T-cell (primary cell): ENCODE measurements around the gene SEPHS1. TPM values are rescaled to one million over a fixed set of nuclear protein-coding genes. Genes with fewer than 3 reads are reported as not detected.
A peak's percentile ranks its signal among the peaks of the same experiment; 100 is the strongest.

Source experiments
- ATAC-seq, 4 experiments: fragments of 200-7000 bp in 3 of 4; fragments of 150-1000 bp in 1 of 4; cut with Tn5 transposase; replicated peaks in 1 of 4; 1 replicate in 3 of 4; 2 replicates in 1 of 4; pipeline ENCODE4 v1.10.0; 2021; ENCODE audit warnings: moderate library complexity in 3 of 4, mild to moderate bottlenecking in 2 of 4, moderate number of reproducible peaks in 1 of 4
- CTCF ChIA-PET, 2 donors: fragments of 300-600 bp; sonication (Branson Sonifier 250); formaldehyde crosslinking; loops; one replicate each; lab custom pipeline; 2022; ENCODE audit warnings: antibody characterized with exemption in 2 of 2; lab: Charles Lee
- POLR2A ChIA-PET, 2 donors: fragments of 300-600 bp; sonication (Branson Sonifier 250); formaldehyde crosslinking; loops; one replicate each; lab custom pipeline; 2022; ENCODE audit warnings: antibody characterized with exemption in 2 of 2; lab: Charles Lee
- DNase-seq, 35 experiments: peaks; one replicate each; pipeline versions ENCODE4 v3.0.0 to v3.0.0-alpha.2; 2013 to 2023
- H3K27ac ChIP-seq: one replicate; pipeline ENCODE4 v1.5.1; 2013; ENCODE audit warnings: low read length
- H3K27me3 ChIP-seq, 2 experiments: replicated peaks in 1 of 2; 1 replicate in 1 of 2; 2 replicates in 1 of 2; pipeline versions ENCODE4 v1.6.1 to v1.7.0; 2013; ENCODE audit warnings: low read length in 1 of 2, mixed read lengths in 1 of 2; ENCODE audit not compliant: control insufficient read depth in 2 of 2, insufficient read depth in 2 of 2; ENCODE audit errors: extremely low read depth in 1 of 2
- H3K36me3 ChIP-seq, 2 donors: 1 replicate in 1 of 2; 2 replicates in 1 of 2; pipeline versions ENCODE4 v1.6.1 to v1.7.0; 2013; ENCODE audit warnings: low read length in 1 of 2; ENCODE audit not compliant: control insufficient read depth in 2 of 2, insufficient read depth in 1 of 2; ENCODE audit errors: extremely low read depth in 1 of 2
- H3K4me1 ChIP-seq, 2 experiments: 1 replicate in 1 of 2; 2 replicates in 1 of 2; pipeline versions ENCODE4 v1.6.1 to v1.7.0; 2013; ENCODE audit warnings: low read length in 2 of 2, mixed read lengths in 1 of 2; ENCODE audit not compliant: insufficient read depth in 2 of 2, control insufficient read depth in 1 of 2; ENCODE audit errors: extremely low read depth in 1 of 2
- H3K4me3 ChIP-seq, 2 donors: 1 replicate in 1 of 2; 2 replicates in 1 of 2; pipeline versions ENCODE4 v1.5.1 to v1.7.0; 2013; ENCODE audit warnings: mild to moderate bottlenecking in 2 of 2, low read length in 1 of 2, moderate library complexity in 1 of 2; ENCODE audit not compliant: control insufficient read depth in 1 of 2; ENCODE audit errors: extremely low read depth in 1 of 2
- H3K9me3 ChIP-seq: 2 replicates; pipeline ENCODE4 v1.7.0; 2013
- H3K27ac Mint-ChIP-seq, 2 donors: one replicate each; pipeline ENCODE4 v1.8.0; 2020 to 2021; ENCODE audit warnings: mild to moderate bottlenecking in 2 of 2, mixed read lengths in 2 of 2
- H3K27me3 Mint-ChIP-seq, 2 donors: one replicate each; pipeline ENCODE4 v1.8.0; 2021 to 2022; ENCODE audit warnings: mixed read lengths in 2 of 2
- H3K36me3 Mint-ChIP-seq: one replicate; pipeline ENCODE4 v1.8.0; 2021; ENCODE audit warnings: mixed read lengths
- H3K4me1 Mint-ChIP-seq, 3 donors: one replicate each; pipeline ENCODE4 v1.8.0; 2020 to 2022; ENCODE audit warnings: mixed read lengths in 3 of 3, mild to moderate bottlenecking in 1 of 3
- H3K4me3 Mint-ChIP-seq, 3 donors: one replicate each; pipeline ENCODE4 v1.8.0; 2020 to 2022; ENCODE audit warnings: mild to moderate bottlenecking in 3 of 3, mixed read lengths in 3 of 3, moderate library complexity in 3 of 3
- H3K9me3 Mint-ChIP-seq, 3 donors: one replicate each; pipeline ENCODE4 v1.8.0; 2020 to 2022; ENCODE audit warnings: mixed read lengths in 3 of 3
- WGBS: methylation state at CpG from one replicate; pipeline ENCODE4 v1.1.5; 2013; ENCODE audit warnings: missing lambda C conversion rate; ENCODE audit not compliant: insufficient coverage; 5-methylcytosine and 5-hydroxymethylcytosine counted together
- total RNA-seq, 35 experiments: library from RNA in 6 of 35; stranded (reverse) in 6 of 35; fragments of 120-200 nt in 1 of 35; gene quantifications; one replicate each; pipeline versions ENCODE4 v1.2.1 to v1.2.4 and lab custom pipeline; 2013 to 2026

The SEPHS1 gene
- total RNA-seq, 5 donors from 2014 or later (not counting 1 experiment from before 2014, with no cell fraction given): 24.0 to 34.6 (median 29.2) TPM

DNA sequence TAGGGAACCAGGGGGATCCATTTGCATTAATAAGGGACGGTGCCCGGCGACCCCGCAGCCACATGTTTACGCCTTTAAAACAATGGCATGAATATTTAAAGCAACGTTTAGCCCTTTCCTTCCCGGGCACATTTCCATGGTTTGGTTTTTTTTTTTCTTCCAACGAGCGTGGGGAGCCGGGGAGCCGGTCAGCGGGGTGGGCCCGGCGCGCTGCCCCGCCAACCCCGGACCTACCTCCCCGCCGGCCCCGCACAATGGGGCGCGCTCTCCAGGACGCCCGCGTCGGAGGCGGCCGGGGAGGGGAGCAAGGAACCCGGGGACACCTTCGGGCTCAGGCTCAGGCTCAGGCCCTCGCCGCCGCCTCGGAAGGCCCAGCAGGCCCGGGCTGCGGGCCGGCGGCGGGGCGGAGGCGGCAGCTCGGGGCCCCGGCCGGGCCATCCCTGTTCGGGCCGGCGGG, 1.0 kb downstream of the SEPHS1 start:
- DNase-seq (peak in 11 of 35 experiments; percentile 14 to 42 (median 20)), ATAC-seq (peak in 3 of 4 experiments; percentile 14 to 24 (median 20))
- under 1% methylated on average over 42 of the region's 47 CpGs for WGBS
- no peaks in the 10 kb centered on the region for H3K9me3 Mint-ChIP-seq
- H3K4me3 ChIP-seq: peak overlapping the region; percentile 45 to 60
- peak overlapping the region; percentile 66 for H3K27ac ChIP-seq
- H3K36me3 ChIP-seq: peaks cover 0 to 3% of the 10 kb centered on the region in 2 donors
- ChIA-PET POLR2A (no interaction called here), CTCF (no interaction called here)
- H3K27ac Mint-ChIP-seq: peak overlapping the region; percentile 84 to 88
- no peaks in the 10 kb centered on the region for H3K27me3 ChIP-seq
- peaks cover 6% of the 10 kb centered on the region for H3K36me3 Mint-ChIP-seq
- H3K4me3 Mint-ChIP-seq: peak overlapping the region; percentile 74 to 82 (median 79)
- H3K27me3 Mint-ChIP-seq: no peaks in the 10 kb centered on the region
- H3K9me3 ChIP-seq: no peaks in the 10 kb centered on the region
- peaks cover 48 to 64% (median 59%) of the 10 kb centered on the region in 3 donors for H3K4me1 Mint-ChIP-seq
- H3K4me1 ChIP-seq: peaks cover 18 to 55% of the 10 kb centered on the region in 2 experiments

DNA sequence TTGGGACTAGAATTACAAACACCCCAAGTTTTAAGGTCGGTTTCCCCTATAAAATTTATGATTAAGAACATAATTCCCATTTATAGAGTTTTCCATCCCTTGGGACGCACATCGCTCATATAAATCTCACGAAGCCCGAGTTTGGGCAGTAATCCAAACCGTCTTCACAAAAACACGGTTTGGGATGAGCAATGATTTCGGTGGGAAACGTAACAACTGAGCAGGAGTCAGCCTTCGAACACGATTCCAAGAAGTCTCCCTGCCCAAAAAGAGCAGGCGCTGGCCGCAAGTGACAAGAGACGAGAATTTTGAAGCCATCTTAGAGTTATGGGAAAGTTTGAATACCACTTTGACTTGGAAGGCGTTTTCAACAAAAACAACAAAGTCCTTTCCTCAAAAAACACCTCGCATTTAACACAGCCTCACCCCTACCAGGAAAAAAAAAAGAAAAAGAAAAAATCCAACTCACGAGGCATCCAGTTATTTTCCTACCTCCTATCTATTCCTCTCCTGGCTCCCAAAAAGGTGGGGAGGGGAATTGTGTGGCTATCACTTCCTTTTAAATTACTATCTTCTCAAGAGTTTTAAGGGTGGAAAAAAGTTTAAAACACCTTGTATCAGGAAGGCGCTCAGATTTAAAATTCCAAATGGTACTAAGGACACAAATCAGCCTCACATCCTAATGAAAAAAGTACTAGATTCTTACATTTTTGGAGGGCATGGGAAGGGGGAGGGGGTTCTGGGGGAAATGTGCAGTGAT, 1.6 kb downstream of the SEPHS1 start:
- H3K4me1 ChIP-seq: peaks cover 13 to 52% of the 10 kb centered on the region in 2 experiments
- Mint-ChIP-seq H3K9me3 (no peaks in the 10 kb centered on the region), H3K27me3 (no peaks in the 10 kb centered on the region), H3K36me3 (peaks cover 6% of the 10 kb centered on the region), H3K4me1 (peaks cover 42 to 58% (median 53%) of the 10 kb centered on the region in 3 donors), H3K4me3 (peak overlapping the region; percentile 74 to 82 (median 79)), H3K27ac (peak overlapping the region; percentile 84 to 88)
- peak overlapping the region; percentile 45 to 60 for H3K4me3 ChIP-seq
- ChIA-PET POLR2A (no interaction called here), CTCF (no interaction called here)
- peak overlapping the region; percentile 66 for H3K27ac ChIP-seq
- no peaks in the 10 kb centered on the region for H3K27me3 ChIP-seq
- 80% methylated on average over 9 of the region's 18 CpGs for WGBS
- H3K9me3 ChIP-seq: no peaks in the 10 kb centered on the region
- ATAC-seq: no peak
- DNase-seq: no peak
- H3K36me3 ChIP-seq: peaks cover 0 to 3% of the 10 kb centered on the region in 2 donors

DNA sequence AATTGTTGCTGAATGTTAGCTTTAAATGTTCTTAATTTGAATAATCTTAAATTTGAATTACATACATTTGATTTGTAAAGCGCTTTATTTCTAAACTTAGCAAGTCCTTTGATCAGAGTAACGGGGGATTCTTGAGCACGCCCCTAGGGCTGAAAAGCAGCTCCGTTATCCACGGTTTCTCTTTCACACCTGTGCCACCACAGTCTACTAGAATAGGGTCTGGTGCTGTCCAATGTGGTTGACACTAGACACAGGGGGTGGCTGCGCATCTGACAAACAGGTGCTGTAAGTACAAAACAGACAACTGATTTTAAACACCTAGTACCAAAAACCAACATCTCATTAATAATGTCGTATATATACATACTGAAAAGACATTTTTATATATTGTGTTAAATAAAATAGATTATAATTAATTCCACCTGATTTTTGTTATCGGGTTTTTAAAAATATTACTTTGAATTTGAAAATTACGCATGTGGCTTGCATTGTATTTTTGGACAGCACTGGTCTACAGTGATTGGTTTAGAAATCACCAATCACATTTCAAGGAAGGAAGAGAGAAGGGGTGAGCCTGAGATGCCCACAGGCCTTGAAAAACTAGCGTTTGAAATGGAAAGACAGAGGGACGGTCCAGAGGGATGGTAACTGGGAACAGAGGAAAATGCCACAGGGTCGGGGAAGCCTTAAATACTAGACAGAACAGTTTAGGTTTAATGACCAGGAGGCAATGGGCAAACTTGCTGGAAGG, 7.3 kb downstream of the SEPHS1 start:
- peak in 29 of 35 experiments; percentile 7 to 55 (median 27) for DNase-seq
- CTCF ChIA-PET: interaction anchor here in 1 of 2 donors (0.7 to 1.1 kb wide), 2 partner anchors 31 to 44 kb away, joined by 3 read pairs; no protein-coding TSS in a partner anchor
- Mint-ChIP-seq H3K36me3 (peaks cover 20% of the 10 kb centered on the region), H3K4me3 (peak overlapping the region; percentile 40 to 65 (median 54)), H3K4me1 (peaks cover 30 to 48% (median 47%) of the 10 kb centered on the region in 3 donors), H3K9me3 (no peaks in the 10 kb centered on the region), H3K27ac (peak overlapping the region in 1 of 2 donors; percentile 24), H3K27me3 (no peaks in the 10 kb centered on the region)
- Histone ChIP-seq H3K4me3 (no peak overlapping the region), H3K27ac (no peak overlapping the region), H3K4me1 (peaks cover under 1 to 25% of the 10 kb centered on the region in 2 experiments), H3K9me3 (no peaks in the 10 kb centered on the region), H3K36me3 (peaks cover 3 to 18% of the 10 kb centered on the region in 2 donors), H3K27me3 (no peaks in the 10 kb centered on the region)
- peak in 3 of 4 experiments; percentile 68 to 96 (median 82) for ATAC-seq
- no CpG with 5 or more reads among the region's 12 CpGs for WGBS
- POLR2A ChIA-PET: no interaction called here

DNA sequence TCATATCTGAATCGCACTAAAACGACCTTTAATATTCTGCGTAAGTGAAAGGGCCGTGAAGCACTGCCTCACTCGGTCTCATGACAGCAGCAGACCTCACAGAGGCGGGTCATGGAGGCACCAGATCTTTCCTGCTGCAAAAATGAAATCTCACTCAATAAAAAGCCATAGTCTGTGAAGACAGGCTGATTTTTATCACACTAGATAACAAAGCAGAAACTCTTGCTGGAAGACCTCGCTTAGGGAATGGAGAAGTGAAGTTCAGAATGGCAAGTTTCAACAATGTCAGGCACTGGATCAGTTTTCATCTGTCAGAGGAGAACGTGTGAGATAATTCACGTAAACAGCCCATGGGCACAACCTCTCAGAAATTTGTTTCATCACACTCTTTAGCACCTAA, 8.0 kb downstream of the SEPHS1 start:
- H3K4me3 Mint-ChIP-seq: peak overlapping the region; percentile 40 to 65 (median 54)
- Histone ChIP-seq H3K4me3 (no peak overlapping the region), H3K9me3 (no peaks in the 10 kb centered on the region), H3K27me3 (no peaks in the 10 kb centered on the region), H3K4me1 (peaks cover 0 to 18% of the 10 kb centered on the region in 2 experiments), H3K36me3 (peaks cover 3 to 19% of the 10 kb centered on the region in 2 donors), H3K27ac (no peak overlapping the region)
- peak overlapping the region; percentile 37 to 49 for H3K27ac Mint-ChIP-seq
- peaks cover 20% of the 10 kb centered on the region for H3K36me3 Mint-ChIP-seq
- no peaks in the 10 kb centered on the region for H3K27me3 Mint-ChIP-seq
- ChIA-PET POLR2A (no interaction called here), CTCF (interaction anchor here in 1 of 2 donors (0.7 to 1.1 kb wide), 2 partner anchors 32 to 43 kb away, joined by 3 read pairs; no protein-coding TSS in a partner anchor)
- ATAC-seq (peak in 1 of 4 experiments; percentile 30), DNase-seq (no peak)
- 94% methylated on average over 6 of the region's 9 CpGs for WGBS
- no peaks in the 10 kb centered on the region for H3K9me3 Mint-ChIP-seq
- H3K4me1 Mint-ChIP-seq: peaks cover 25 to 40% (median 39%) of the 10 kb centered on the region in 3 donors

DNA sequence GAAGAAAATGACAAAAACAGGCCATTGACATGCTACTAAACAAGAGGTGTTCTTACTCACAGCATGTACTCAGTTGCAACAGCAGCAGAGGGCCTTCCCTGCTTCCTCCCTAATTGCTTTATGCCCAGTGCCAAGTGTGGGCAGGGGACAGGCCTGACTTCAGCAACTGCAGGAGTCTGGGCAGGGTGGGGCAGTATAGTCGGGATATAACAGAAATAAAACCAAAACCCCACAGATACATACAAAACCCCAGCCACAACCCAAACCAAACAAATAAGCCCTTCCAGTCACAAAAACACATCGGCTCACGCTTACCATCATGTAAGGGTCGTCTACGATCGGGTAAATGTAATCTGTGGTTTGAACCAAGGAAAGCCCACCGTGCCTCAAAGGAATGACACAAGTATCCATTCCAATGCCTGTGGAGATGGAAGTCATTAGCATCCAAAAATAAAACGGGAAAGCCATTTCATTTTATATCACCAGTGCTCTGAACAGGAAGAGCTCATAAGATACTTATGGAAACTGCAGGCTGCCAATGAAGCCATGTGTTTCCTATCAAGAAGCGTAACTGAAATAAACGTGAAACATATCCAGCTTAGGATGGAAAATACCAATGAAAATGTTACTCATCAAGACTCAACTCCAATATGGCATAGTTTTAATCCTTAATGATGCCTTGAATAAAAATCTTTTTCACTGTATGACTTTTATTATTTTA, 9.5 kb downstream of the SEPHS1 start:
- WGBS: 86% methylated on average over 6 of the region's 10 CpGs
- H3K27me3 Mint-ChIP-seq: no peaks in the 10 kb centered on the region
- H3K4me1 ChIP-seq: peaks cover 0 to 15% of the 10 kb centered on the region in 2 experiments
- H3K4me1 Mint-ChIP-seq: peaks cover 21 to 31% (median 30%) of the 10 kb centered on the region in 3 donors
- H3K27me3 ChIP-seq: no peaks in the 10 kb centered on the region
- peaks cover 17% of the 10 kb centered on the region for H3K36me3 Mint-ChIP-seq
- H3K36me3 ChIP-seq: peaks cover 3 to 28% of the 10 kb centered on the region in 2 donors
- H3K27ac Mint-ChIP-seq: no peak overlapping the region
- H3K4me3 Mint-ChIP-seq: no peak overlapping the region
- POLR2A ChIA-PET: no interaction called here
- no peaks in the 10 kb centered on the region for H3K9me3 ChIP-seq
- ATAC-seq (no peak), DNase-seq (no peak)
- no peak overlapping the region for H3K4me3 ChIP-seq
- H3K27ac ChIP-seq: no peak overlapping the region
- CTCF ChIA-PET: no interaction called here
- H3K9me3 Mint-ChIP-seq: no peaks in the 10 kb centered on the region
